Heart left ventricle (tissue), 13 donors: Measurements from ENCODE around the gene GDF10.

ENCODE experiments used
- POLR2A ChIP-seq, 2 donors: fragments of 450-650 bp; IDR thresholded peaks; one replicate each; pipeline ENCODE4 v1.6.1; 2017; ENCODE audit warnings: antibody characterized with exemption in 2 of 2, mild to moderate bottlenecking in 2 of 2, moderate library complexity in 2 of 2
- TF ChIP-seq, protein P1 (sequence below), 12 donors: fragments of 200-600 bp; sonication (generic) in 4 of 12; IDR thresholded peaks; one replicate each; pipeline versions ENCODE4 v1.5.0 to v1.8.0; 2018 to 2022; ENCODE audit warnings: antibody characterized with exemption in 12 of 12, mild to moderate bottlenecking in 5 of 12
- donor health status: ischemic (EF 13 %, LVEDD 7.1; RV severe dilation, severe dysfunction).
- donor health status: DM: no; HTN: yes; CAD: no.
- donor health status: DM: no; HTN: no; CAD: no.
- donor health status: ischemic (EF 25% LVEDD 6.9; RV normal size, moderate dysfunction).
- donor health status: ischemic (EF 25% LVEDD 5.7; RV mildly dilated, moderate dysfunction).
- donor health status: ischemic (EF 35%, LVEDD 5.7; RV mildly dilated, moderate dysfunction).
- donor health status: nonischemic (EF 11% LVEDD 7.7; RV severe dilation, severe dysfunction).
- donor health status: DM: yes; HTN: yes; CAD: no.
- donor health status: PGD.
- donor health status: ischemic (EF 29% LVEDD 5.4; RV normal size, mild dysfunction).
- donor health status: nonischemic (EF 23%, LVEDD 6.1; RV moderate dilation, normal function).

DNA sequence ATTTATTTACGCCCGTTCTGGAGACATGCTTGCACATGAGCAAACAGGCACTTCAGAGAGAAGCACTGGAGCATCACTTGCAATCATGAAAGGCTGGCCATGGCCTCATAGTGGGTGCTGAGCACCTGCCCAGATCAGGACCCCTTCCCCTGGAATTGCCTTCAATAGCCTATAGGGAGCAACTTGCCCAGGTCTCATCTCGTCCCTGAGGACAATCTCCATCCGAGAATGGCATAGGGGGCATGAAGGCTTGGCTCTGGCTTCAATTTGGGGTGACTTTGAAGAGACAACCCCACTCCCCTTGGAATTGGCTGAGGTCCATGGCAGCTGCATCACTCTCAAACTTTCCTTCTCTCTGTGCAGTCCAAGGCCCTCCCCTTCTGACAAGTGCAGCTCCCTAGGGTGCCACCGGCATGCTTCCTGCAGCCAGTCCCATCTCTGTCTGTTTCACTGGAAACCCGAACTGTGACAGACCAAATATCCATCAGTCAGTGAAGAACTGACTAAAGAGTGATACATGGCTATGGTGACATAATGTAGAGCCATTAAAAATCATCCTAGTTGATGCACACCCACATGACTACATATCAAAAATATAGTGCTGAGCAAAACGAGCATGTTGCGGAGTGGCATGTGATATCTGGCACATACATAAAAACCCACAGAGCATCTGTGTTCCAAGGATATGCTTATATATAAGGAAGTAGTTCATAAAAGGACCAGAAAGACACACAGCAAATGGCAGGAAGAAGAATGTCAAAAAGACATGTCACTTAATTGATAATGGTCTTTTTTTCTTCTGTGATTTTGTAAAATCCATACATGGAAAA, 34.7 kb downstream of the GDF10 start:
- TF ChIP-seq, protein P1, sequence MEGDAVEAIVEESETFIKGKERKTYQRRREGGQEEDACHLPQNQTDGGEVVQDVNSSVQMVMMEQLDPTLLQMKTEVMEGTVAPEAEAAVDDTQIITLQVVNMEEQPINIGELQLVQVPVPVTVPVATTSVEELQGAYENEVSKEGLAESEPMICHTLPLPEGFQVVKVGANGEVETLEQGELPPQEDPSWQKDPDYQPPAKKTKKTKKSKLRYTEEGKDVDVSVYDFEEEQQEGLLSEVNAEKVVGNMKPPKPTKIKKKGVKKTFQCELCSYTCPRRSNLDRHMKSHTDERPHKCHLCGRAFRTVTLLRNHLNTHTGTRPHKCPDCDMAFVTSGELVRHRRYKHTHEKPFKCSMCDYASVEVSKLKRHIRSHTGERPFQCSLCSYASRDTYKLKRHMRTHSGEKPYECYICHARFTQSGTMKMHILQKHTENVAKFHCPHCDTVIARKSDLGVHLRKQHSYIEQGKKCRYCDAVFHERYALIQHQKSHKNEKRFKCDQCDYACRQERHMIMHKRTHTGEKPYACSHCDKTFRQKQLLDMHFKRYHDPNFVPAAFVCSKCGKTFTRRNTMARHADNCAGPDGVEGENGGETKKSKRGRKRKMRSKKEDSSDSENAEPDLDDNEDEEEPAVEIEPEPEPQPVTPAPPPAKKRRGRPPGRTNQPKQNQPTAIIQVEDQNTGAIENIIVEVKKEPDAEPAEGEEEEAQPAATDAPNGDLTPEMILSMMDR (IDR thresholded peaks at IDR 0.05), result no peak
- TF ChIP-seq POLR2A (IDR thresholded peaks at IDR 0.05), result no peak
